ENCODE results near the gene NTPCR.
"Not testable (repeated sequence)": the region's sequence is repeated elsewhere in the genome, so short reads cannot be mapped to it uniquely, and the experiment has no call there.

The NTPCR gene, protein sequence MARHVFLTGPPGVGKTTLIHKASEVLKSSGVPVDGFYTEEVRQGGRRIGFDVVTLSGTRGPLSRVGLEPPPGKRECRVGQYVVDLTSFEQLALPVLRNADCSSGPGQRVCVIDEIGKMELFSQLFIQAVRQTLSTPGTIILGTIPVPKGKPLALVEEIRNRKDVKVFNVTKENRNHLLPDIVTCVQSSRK

DNA sequence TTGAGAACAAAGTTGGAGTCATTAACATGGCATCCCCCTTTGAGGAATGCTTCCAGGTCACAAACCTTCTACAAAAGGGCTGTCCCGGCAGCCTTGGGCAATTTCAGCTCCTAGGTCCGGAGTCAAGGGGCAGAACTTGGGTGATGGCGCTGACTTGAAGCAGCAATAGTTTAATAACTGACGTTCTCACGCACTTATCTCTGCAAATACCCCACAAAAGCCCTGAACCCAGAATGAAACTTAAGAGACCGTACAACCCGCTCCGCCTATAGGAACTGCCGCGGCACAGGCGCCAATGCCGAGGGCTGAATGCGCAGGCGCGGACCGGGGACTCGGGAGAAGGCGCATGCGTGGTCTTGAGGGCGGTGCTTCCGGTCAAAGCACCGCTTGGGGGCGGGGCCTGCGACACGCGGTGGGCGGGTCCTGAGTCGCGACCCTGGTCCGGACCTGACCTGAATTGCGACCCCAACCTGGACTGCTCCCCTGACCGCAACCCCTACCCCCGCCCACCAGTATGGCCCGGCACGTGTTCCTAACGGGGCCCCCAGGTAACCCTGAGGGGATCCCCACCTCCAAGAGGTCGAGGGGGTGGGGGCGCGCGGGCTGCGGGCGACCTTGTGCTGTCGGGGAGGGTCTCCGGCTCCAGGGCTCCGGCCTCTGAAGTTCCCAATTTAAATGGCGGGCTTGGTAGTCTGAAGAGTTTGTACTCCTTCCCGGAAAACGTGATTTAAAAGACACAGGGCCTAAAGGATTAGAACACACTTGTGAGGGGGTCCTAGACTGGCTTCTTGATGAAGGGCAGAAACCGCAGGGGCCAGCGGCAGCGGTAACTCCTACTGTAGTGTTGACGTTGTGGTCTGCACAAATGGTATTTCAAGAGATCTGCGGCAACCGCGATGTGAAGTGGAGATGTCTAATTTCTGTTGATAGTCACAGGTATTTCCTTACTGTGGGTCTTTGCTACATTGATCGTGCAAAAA lies at the start of gene NTPCR:
Gene NTPCR, plus strand, starts transcription at position 415 of the 980 bp plus-strand sequence. Its CDS starts 100 bp downstream, at position 515.
- peak; percentile 61 for DNase-seq

DNA sequence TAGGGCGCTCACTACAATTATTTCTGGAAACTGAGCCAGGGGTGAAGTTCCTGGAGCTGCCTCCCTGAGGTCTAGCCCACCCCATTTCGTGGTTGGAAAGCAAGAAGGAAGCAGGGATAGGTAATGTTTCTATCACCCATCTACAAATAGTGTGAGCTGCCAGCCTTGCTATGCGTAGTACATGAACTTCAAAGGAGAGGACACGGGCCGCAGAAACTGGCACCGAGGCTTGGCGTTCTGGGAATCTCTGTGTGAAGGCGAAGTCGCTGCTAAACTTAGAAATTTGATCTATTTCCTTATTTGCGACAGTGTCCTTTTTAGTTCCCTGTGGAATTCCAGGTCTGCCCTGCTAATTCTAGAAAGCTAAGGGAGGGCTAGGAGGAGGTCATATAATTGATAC lies 49.6 kb upstream of the NTPCR start:
- DNase-seq = no peak

DNA sequence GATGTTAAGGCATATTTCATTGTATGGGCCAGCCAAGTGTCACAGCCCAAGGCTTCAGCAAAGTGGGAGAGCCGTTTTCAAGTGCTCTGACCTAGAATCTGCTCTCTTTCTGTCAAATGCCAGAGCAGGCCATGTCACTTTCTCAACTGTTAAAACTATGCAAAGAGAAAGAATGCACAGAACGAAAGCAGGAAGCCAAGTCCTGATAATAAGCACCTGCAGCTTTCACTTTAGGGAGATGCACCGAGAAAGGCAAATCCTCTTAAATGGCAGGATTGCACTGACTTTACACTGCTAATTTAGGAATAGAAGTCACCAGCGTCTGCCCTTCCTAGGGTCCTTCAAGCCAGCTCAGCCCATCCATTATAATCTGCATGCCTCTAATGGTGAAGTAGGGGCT lies 49.2 kb upstream of the NTPCR start:
- DNase-seq = no peak

DNA sequence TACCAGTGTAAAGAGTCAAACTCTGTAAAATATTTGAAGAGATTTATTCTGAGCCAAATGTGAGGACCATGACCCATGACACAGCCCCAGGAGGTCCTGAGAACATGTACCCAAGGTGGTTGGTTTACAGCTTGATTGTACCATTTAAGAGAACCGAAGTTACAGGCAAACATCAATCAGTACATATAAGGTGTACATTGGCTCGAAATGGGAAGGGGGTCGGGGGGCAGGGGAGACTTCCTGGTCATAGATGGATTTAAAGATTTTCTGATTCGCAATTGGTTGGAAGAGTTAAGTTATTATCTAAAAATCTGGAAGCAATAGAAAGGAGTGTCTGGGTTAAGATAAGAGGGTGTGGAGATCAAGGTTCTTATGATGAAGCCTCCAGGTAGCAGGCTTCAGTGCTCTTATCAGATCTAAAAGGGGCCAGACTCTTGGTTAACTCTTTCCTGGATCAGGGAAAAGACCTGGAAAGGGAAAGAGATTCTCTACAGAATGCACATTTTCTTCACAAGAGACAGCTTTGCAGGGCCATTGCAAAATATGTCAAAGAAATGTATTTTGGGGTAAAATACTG lies 47.5 kb upstream of the NTPCR start:
- no peak for DNase-seq

DNA sequence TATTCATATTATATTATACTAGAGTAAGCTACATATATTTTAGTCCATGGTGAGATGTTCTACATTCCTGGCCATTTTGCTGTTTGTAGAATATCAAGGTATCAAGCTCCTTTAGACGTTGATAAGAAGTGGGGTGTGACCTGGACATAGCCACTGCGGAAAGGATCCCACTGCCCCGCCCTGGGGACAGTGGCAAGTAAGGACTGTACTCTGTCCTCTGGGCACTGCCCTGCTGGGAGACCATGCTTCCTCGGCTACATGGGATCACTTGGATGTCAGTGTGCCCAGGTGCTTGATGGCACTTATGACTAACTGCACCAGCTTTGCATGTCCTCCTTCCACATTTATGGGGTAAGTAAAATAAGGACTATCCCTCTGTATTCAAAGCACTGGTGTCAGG lies 46.3 kb upstream of the NTPCR start:
- DNase-seq = no peak

DNA sequence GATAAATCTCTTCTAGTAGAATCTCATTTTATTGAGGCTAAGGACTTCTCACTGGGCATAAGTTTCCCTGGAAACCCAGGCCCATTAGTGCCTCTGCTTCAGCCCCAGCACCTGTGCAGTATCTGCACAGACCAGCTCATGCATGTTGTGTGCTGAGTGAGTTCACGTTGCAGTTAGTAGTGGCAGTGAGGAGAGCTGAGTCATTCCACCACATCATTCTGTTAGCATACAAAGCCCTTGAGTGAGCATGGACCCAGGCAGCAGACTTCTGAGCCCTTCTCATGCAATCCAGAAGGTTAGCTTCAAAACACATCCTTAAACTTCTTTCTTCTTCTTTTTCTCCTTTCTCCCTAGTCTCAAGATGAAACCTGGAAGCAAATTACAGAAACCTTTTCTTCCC lies 45.8 kb upstream of the NTPCR start:
- no peak for DNase-seq

DNA sequence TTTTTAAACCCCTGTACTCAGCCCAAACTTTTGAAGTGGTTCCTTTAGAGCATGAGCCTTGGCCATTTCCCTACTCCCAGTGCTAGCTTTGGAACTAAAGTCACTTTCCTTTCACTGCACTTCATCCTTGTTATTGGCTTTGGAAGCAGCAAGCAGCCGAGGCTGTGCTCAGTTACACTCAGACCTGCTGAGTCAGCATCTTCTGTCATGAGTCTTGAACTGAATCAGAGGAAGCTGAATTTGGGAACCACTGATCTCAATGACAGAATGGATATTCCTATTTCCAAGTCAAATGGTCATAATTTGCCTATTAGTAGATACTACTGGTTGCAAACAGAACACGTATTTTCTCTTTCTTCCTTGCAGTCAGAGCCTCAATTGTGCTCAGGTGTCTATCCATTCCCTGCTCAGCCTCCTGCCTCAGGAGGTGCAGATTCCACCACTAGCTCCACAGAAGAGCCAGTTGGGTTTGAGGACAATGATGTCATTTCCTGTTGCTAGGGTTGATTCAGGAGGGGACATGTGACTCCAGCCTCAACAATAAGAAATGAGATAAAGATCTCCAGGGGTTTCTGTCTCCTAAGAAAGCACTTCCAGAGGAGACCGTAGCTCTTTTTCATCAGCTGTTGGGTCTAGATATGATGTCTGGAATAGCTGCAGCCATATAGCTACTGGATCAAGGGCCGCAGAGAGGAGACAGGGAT lies 44.9 kb upstream of the NTPCR start:
- DNase-seq = no peak

DNA sequence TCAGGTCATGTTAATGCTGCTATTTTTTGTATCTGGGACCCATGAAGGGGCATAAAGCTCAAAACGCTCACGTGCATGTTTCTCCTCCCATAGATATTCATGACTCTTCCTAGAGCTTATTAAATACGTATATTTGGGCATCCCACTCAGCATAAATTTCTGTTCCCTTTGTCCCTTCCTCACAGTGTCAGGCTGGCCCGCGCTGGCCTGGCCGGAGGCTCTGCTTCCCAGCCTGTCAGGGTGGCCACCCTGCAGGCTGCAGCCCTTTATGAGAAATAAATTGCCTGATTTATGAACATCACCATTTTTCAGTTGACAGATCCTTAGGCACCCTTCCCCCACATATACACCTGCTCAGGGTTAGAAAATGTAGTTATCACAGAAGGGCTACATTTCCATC lies 44.0 kb upstream of the NTPCR start:
- DNase-seq = no peak

DNA sequence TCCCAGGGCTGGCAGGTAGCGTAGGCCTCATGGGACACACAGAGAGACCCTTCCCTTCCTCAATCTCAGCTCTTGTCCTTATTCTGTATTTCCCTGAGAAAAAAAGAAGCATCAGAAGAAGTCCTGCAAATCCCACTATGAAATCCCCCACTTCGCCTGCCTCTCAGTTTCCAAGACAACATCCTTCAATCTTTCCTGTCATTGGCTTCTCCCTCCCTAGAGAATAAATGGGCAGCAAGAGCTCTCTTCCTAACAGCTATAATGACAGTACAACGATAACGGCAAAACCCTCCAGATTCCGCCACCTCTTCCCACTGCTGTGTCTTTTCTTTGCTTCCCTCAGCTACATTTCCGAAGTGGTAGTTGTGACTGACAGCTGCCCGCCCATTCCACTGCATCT lies 41.6 kb upstream of the NTPCR start:
- no peak for DNase-seq

DNA sequence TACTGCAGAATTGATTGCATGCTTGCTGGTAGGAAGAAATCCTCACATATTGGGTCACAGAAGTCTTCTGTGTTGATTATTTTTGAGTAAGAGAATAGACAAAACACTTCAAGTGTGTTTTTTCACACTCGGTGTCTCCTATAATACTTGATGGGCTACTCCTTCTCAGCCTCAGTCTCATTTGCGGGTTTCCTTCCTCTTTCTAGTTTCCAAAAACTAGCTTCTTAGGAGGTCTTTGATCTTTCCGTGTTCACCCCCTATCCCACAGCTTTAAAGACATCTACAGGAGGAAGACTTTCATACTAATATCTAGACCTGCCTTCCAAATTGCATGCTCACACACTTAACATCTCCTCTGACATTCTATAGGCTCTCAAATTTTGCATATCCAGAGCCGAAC lies 40.7 kb upstream of the NTPCR start:
- DNase-seq = no peak

DNA sequence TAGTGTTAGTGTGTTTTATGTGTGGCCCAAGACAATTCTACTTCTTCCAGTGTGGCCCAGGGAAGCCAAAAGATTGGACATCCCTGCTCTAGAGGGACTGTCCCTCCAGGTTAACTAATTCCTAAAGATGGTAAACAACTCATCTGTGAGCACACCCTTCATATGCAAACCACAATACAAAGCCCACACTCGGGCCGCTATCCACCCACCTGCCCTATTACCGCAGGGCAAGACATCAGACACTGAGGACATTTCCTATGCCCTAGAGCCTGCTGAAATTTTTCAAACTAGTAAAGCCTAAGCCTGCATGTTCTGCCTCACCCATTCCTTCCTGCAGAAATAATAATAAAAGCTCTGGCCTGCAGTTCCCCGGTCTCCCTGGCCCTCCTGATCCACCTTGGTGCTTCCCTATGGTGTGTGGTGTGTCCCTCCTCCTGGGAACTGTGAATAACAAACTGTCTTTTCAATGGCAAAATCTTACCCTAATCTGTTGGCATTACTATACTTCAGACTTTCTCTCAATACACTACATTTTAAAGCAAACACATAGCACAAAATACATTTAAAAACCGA lies 39.3 kb upstream of the NTPCR start:
- no peak for DNase-seq

DNA sequence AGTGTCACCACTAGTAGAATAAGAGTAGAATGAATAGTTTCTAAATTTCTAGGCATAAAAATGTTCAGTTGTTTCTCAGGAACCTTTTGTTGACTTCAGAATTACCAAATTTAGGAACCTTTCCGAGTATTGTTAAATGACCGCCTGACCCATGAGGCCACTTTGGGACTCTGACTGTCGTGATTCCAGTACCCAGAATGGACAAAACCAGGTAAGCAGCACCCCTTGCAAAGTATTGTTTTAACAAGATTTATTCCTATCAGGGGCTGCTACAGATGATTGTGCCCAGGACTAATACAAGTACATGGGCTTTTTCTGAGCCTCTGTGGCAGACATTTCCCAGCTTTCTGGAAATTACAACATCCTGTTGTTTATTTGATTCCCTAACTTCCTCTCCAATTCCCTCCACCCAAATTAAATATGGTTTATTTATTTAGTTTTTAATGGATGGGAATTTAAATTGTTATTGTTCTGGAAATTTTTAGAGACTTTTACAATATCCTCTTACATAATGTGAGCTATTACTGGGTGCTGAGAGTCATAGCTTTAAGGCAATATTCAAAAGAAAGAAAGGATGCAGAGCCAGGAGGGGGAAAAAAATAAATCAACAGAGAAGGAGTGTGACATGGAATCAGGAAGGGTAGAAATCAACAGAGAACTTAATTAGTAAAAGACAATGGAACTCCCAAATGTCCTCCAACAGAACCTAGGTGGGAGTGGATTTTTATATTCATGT lies 37.4 kb upstream of the NTPCR start:
- no peak for DNase-seq

DNA sequence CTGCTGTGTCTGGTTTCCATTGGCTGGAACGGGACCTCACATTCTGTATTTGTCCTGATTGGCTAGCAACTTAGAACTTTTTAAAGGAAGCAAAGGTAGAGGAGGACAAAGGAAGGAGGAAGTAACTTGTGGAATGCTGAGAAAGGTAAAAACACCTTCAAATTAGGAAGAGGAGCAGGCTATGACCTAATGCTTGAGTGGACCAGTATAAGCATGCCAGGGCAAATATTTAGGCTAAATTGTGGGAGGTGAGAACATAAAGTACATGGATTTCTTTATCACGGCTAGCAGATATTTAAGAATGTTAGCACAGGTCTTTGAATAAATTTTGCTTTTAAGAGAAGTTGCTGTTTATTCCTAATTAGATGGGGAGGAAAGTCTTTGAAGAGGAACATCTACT lies 36.1 kb upstream of the NTPCR start:
- DNase-seq = not testable (repeated sequence)

DNA sequence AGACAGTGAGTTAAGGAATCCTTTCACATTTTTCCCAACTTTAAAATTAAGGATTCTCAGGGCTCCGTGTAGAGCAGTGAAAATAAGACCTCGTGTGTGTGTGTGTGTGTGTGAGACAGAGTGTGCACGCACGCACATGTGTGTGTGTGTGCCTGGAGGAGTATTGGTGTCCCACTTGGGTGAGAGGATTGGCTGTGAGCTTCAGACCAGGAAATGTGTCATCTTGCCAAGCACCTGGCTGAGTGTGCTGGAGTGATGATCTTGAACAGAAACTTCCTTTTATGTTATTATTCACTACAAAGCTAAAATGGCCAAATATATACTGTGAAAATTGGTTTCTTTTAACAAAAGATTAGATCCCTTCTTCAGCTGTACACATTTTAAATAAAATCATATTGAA lies 35.2 kb upstream of the NTPCR start:
- no peak for DNase-seq

DNA sequence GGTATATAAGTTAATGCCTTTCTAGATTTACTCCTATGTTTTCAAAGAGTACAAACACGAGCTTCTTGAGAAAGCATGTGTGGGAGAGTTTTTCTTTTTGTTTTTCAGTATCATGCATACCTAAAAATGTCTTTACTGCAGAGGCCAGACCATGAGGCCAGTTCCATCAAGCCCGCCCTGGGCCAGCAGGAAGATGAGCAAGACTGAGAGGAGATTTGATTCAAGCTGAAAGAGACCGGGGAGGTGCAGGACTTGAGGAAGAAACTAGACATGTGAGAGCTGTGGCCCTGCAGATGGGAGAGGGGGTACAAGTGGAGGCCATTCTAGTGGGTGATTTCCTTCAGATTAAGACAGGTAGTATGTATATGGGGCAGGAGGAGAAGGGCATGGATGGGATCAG lies 33.4 kb upstream of the NTPCR start:
- no peak for DNase-seq

DNA sequence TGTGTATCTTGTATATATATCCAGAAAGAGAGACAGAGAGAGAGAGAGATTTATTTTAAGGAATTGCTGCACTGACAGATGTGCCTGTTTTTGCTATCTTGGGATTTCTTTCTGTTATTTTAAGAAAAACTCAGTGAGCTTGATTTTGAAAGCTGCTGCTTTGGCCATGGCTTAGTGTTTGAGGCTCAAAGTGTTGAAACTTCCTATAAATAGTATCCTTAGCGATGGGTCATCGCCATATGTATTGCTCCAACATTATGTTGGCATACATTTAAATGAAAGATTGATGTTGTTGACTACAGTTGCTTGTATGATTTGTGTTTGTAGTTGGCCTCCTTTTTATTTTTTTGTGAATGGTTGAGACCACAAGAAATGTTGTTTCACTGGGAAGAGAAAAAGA lies 29.0 kb upstream of the NTPCR start:
- no peak for DNase-seq

DNA sequence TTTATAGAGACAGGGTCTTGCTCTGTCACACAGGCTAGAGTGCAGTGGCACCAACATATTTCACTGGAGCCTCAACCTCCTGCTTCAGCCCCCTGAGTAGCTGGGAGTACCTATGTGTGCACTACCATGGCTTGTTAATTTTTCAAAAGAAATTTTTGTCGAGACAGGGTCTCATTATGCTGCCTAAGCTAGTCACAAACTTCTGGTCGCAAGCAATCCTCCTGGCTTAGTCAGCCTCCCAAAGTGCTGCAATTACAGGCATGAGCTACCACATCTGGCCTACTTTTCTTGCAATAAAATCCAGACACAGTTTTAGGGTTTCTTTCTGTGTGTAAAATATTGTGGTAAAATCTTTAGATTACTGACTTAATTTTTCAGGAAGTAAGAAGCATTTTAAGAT lies 27.9 kb upstream of the NTPCR start:
- DNase-seq = no peak

DNA sequence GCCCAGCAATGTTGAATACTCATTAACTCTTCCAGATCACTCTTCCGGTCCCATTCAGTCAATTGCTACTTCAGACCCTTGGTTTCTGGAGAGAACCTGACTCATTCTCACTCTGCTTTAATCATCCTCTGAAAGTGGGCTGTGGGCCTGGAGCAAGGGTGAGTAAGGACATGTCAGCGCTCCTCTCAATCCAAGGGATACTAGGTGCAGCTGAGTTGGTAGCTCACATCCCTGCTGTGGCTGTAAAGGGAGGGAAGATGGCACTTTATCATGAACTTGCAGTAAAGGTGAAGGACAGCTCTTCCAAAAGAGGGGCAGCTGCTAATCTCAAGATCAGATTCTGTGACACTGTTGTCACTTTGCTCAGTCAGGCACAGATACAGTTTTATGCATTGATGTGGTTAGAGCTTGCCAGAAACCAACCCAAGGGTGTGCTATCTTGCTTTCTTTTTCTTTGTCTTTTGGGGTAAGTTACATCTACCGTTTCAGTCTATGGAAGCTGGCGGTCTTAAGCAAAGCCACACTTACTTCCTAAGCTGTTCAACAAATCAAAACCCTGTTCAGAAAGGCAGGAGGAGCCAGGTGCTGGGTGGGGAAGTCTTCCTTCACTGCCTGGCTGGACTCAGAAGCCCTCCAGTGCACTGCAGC lies 26.5 kb upstream of the NTPCR start:
- DNase-seq = no peak

DNA sequence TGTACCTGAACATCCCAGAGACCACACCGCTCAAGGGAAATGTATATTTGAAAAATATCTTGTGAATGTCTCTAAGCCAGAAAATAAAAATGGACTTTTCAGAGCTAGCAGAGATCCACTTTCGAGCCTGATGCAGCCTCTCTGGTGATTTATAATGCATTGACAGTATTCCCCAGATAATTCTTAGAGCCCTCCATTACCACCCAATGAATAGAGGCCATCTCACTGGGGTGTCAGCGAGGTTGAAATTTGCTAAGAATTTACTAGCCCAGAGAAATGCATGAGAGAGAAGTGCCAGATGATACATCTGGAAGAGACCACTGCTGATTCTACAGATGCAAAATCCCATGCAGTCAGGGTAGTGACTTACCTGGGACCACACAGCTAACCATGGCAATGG lies 25.5 kb upstream of the NTPCR start:
- DNase-seq = no peak

DNA sequence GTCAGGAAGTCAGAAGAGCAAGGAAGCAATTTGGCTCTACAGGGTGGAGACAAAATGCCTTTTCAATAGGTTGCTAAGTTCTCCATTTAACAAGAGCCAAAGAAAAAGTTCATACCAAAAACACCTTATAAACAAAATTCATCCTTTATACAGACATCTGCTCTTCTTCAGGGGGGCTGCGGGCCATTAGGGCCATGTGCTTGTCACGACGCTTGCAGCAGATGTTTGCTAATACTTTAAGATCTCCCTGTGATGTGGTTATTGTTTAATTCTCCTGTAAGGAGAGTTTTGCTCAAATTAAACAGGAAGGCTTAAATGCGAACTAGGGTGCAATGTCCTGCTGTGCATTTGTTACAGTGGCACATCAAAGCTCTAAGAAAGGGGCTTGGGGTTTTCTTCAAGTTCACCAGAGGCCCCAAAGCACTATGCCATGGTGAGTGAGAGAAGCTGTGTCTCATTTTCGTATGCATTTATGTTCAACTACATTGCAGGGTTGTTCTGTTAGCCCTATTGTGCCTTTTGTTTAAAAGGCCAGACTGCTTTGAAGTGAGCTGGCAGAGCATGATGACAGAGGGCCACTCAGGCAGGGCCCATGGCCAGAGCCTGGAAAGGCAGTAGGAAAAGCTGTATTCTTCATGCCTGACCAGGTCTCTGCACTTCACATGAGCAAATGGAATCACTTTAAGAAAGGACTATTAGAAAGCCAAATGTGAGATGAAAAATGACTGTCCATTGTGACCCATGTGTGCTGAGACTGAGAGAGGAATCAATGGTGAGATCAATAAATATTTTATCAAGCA lies 24.8 kb upstream of the NTPCR start:
- no peak for DNase-seq

DNA sequence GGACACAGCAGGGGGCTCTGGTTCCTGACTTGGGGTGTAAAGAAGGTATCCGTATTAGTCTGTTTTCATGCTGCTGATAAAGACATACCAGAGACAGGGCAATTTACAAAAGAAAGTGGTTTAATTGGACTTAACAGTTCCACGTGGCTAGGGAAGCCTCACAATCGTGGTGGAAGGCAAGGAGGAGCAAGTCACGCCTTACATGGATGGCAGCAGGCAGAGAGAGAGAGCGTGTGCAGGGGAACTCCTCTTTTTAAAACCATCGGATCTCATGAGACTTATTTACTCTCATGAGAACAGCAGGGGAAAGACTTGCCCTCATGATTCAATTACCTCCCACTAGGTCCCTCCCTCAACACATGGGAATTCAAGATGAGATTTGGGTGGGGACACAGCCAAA lies 23.2 kb upstream of the NTPCR start:
- not testable (repeated sequence) for DNase-seq
